WTC11 (cell line): ENCODE results near the gene CRADD. TPM values are rescaled to one million over a fixed set of nuclear protein-coding genes. Genes with fewer than 3 reads are reported as not detected.
"Not testable (repeated sequence)": the region's sequence is repeated elsewhere in the genome, so short reads cannot be mapped to it uniquely, and the experiment has no call there.

Experiments used
- ATAC-seq: fragments of 200-7000 bp; cut with Tn5 transposase; 2 replicates; pipeline ENCODE4 v1.10.0; 2021; ENCODE audit warnings: mild to moderate bottlenecking, moderate library complexity
- CTCF ChIA-PET: fragments of 300-600 bp; sonication (Branson Sonifier 250); formaldehyde crosslinking; loops from one replicate; lab custom pipeline; 2021; ENCODE audit warnings: antibody characterized with exemption; lab: Charles Lee
- POLR2A ChIA-PET: fragments of 350-600 bp; sonication (Branson Sonifier 250); formaldehyde crosslinking; loops from one replicate; lab custom pipeline; 2021; ENCODE audit warnings: antibody characterized with exemption; lab: Charles Lee
- DNase-seq: peaks from one replicate; pipeline ENCODE4 v3.0.0; 2021; ENCODE audit warnings: low spot score
- H3K27ac Mint-ChIP-seq: 2 replicates; pipeline ENCODE4 v1.8.0; 2021; ENCODE audit warnings: mixed read lengths
- H3K27me3 Mint-ChIP-seq: 2 replicates; pipeline ENCODE4 v1.8.0; 2021; ENCODE audit warnings: low read depth, mild to moderate bottlenecking, moderate library complexity, mixed read lengths
- H3K36me3 Mint-ChIP-seq: 2 replicates; pipeline ENCODE4 v1.8.0; 2021; ENCODE audit warnings: mixed read lengths
- H3K4me1 Mint-ChIP-seq: 2 replicates; pipeline ENCODE4 v1.8.0; 2022; ENCODE audit warnings: mixed read lengths
- H3K4me3 Mint-ChIP-seq: 2 replicates; pipeline ENCODE4 v1.8.0; 2021; ENCODE audit warnings: mild to moderate bottlenecking, moderate library complexity, mixed read lengths
- H3K9me3 Mint-ChIP-seq: 2 replicates; pipeline ENCODE4 v1.8.0; 2021; ENCODE audit warnings: mixed read lengths
- ATF1 ChIP-seq: sonication (generic); formaldehyde crosslinking; IDR thresholded peaks from 2 replicates; pipeline ENCODE4 v1.8.1; 2023; ENCODE audit warnings: mild to moderate bottlenecking, moderate library complexity, missing genetic modification reagents
- ATF3 ChIP-seq: sonication (generic); formaldehyde crosslinking; conservative IDR thresholded peaks from 2 replicates; pipeline ENCODE4 v1.8.1; 2022; ENCODE audit warnings: mild to moderate bottlenecking, missing genetic modification reagents
- ATF6 ChIP-seq: sonication (generic); formaldehyde crosslinking; IDR thresholded peaks from 2 replicates; pipeline ENCODE4 v1.8.1; 2023; ENCODE audit warnings: mild to moderate bottlenecking, missing genetic modification reagents
- ELF4 ChIP-seq: sonication (generic); formaldehyde crosslinking; IDR thresholded peaks from 2 replicates; pipeline ENCODE4 v1.8.1; 2022; ENCODE audit warnings: low read depth, mild to moderate bottlenecking, moderate library complexity, missing genetic modification reagents
- FOXK1 ChIP-seq: sonication (generic); formaldehyde crosslinking; IDR thresholded peaks from 2 replicates; pipeline ENCODE4 v1.8.0; 2022; ENCODE audit warnings: mild to moderate bottlenecking, moderate library complexity, missing genetic modification reagents
- PREB ChIP-seq: sonication (generic); formaldehyde crosslinking; IDR thresholded peaks from 2 replicates; pipeline ENCODE4 v1.8.1; 2022; ENCODE audit warnings: mild to moderate bottlenecking, missing genetic modification reagents, moderate library complexity, borderline replicate concordance
- PRRX2 ChIP-seq: fragments of 250-450 bp; sonication (Bioruptor Pico); IDR thresholded peaks from 2 replicates; pipeline ENCODE4 v1.8.0; 2021; ENCODE audit warnings: mild to moderate bottlenecking
- RORB ChIP-seq: fragments of 250-450 bp; sonication (Bioruptor Pico); IDR thresholded peaks from 2 replicates; pipeline ENCODE4 v1.9.0; 2021; ENCODE audit warnings: mild to moderate bottlenecking
- SMAD4 ChIP-seq: sonication (generic); formaldehyde crosslinking; IDR thresholded peaks from 2 replicates; pipeline ENCODE4 v1.8.0; 2022; ENCODE audit warnings: mild to moderate bottlenecking, missing genetic modification reagents
- TEAD1 ChIP-seq: sonication (generic); formaldehyde crosslinking; IDR thresholded peaks from 2 replicates; pipeline ENCODE4 v1.8.0; 2022; ENCODE audit warnings: mild to moderate bottlenecking, missing genetic modification reagents
- USF2 ChIP-seq: sonication (generic); formaldehyde crosslinking; IDR thresholded peaks from 2 replicates; pipeline ENCODE4 v1.8.1; 2023; ENCODE audit warnings: mild to moderate bottlenecking, missing genetic modification reagents, moderate library complexity
- ZNF232 ChIP-seq: sonication (generic); formaldehyde crosslinking; IDR thresholded peaks from 2 replicates; pipeline ENCODE4 v1.8.0; 2022; ENCODE audit warnings: mild to moderate bottlenecking, missing genetic modification reagents
- ZNF317 ChIP-seq: sonication (generic); formaldehyde crosslinking; IDR thresholded peaks from 2 replicates; pipeline ENCODE4 v1.8.1; 2023; ENCODE audit warnings: low read depth, mild to moderate bottlenecking, moderate library complexity, missing genetic modification reagents, borderline replicate concordance
- ZNF416 ChIP-seq: fragments of 250-450 bp; sonication (Bioruptor Pico); IDR thresholded peaks from 2 replicates; pipeline ENCODE4 v1.9.0; 2021; ENCODE audit warnings: mild to moderate bottlenecking, inconsistent platforms
- ZNF423 ChIP-seq: fragments of 250-450 bp; sonication (Bioruptor Pico); IDR thresholded peaks from 2 replicates; pipeline ENCODE4 v2.1.2; 2022; ENCODE audit warnings: mild to moderate bottlenecking, moderate library complexity
- total RNA-seq: library from RNA; stranded (reverse); gene quantifications from 3 replicates; pipeline ENCODE4 v1.2.3, GENCODE V29; 2021
- TF ChIP-seq, protein P1 (sequence below): sonication (generic); formaldehyde crosslinking; IDR thresholded peaks from 2 replicates; pipeline ENCODE4 v1.8.0; 2023; ENCODE audit warnings: missing genetic modification reagents
- TF ChIP-seq, protein P2 (sequence below): fragments of 250-450 bp; sonication (Bioruptor Pico); IDR thresholded peaks from 2 replicates; pipeline ENCODE4 v1.9.0; 2021; ENCODE audit warnings: mild to moderate bottlenecking
- TF ChIP-seq, protein P3 (sequence below): sonication (generic); formaldehyde crosslinking; IDR thresholded peaks from 2 replicates; pipeline ENCODE4 v1.8.1; 2022; ENCODE audit warnings: missing genetic modification reagents, borderline replicate concordance
- TF ChIP-seq, protein P4 (sequence below): fragments of 250-450 bp; sonication (Bioruptor Pico); IDR thresholded peaks from 2 replicates; pipeline ENCODE4 v1.9.0; 2021; ENCODE audit warnings: moderate library complexity, mild to moderate bottlenecking, inconsistent platforms, borderline replicate concordance
- TF ChIP-seq, protein P5 (sequence below): sonication (generic); formaldehyde crosslinking; IDR thresholded peaks from 2 replicates; pipeline ENCODE4 v1.8.1; 2023; ENCODE audit warnings: mild to moderate bottlenecking, missing genetic modification reagents
- TF ChIP-seq, protein P6 (sequence below): fragments of 200-600 bp; IDR thresholded peaks from 2 replicates; pipeline ENCODE4 v1.8.0; 2022; ENCODE audit warnings: antibody characterized with exemption

CRADD gene
- total RNA-seq, 1 experiment from 2014 or later = 11.6 TPM

DNA sequence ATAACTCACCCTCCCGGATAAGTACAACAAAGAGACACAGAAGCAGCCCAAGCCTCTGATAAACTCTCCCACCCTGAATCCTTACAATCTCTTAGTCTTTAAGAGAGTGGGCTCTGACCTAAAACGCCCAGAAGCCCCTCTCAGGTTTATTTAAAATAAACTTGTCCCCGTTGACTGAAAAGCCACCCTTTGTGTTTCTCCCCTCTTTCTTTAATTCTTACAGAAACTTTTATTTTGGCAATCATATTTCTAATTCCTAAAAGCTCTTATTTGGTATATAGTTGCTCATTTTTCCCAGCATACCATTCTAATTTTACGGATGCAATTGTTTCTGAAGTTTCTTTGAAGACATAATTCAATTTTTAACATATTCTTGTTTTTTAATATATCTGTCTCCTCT is 249.1 kb downstream of the CRADD start (continued):
- TF ChIP-seq, protein P1, sequence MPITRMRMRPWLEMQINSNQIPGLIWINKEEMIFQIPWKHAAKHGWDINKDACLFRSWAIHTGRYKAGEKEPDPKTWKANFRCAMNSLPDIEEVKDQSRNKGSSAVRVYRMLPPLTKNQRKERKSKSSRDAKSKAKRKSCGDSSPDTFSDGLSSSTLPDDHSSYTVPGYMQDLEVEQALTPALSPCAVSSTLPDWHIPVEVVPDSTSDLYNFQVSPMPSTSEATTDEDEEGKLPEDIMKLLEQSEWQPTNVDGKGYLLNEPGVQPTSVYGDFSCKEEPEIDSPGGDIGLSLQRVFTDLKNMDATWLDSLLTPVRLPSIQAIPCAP (CRISPR knock-in tag) = no peak
- TF ChIP-seq TEAD1 (no peak), ATF3 (no peak), PREB (no peak), RORB (CRISPR knock-in tag) (no peak)

DNA sequence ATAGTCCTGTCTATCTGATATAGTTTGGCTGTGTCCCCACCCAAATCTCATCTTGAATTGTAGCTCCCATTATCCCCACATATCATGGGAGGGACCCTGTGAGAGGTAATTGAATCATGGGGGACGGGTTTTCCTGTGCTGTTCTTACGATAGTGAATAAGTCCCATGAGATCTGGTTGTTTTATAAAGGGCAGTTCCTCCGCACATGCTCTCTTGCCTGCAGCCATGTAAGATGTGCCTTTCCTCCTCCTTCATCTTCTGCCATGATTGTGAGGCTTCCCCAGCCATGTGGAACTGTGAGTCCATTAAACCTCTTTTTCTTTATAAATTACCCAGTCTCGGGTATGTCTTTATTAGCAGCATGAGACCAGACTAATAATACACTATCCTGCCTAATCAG is 251.9 kb downstream of the CRADD start:
- Mint-ChIP-seq H3K4me1 (peaks cover 10% of the 10 kb centered on the region), H3K9me3 (peaks cover 56% of the 10 kb centered on the region), H3K27me3 (peaks cover 10% of the 10 kb centered on the region; the same call in 1 of the 2 replicates), H3K36me3 (peaks cover 37% of the 10 kb centered on the region)
- ATAC-seq, H3K4me3 Mint-ChIP-seq, H3K27ac Mint-ChIP-seq, DNase-seq, CTCF ChIA-PET, POLR2A ChIA-PET: not testable (repeated sequence)

GRCh38 chr12:93937812-93938211 is 260.6 kb downstream of the CRADD start:
- CTCF ChIA-PET = no interaction called here
- Mint-ChIP-seq H3K36me3 (peaks cover 31% of the 10 kb centered on the region), H3K27me3 (peaks cover 9% of the 10 kb centered on the region; the same call in 1 of the 2 replicates), H3K4me3 (no peak overlapping the region), H3K27ac (no peak overlapping the region), H3K9me3 (peaks cover 48% of the 10 kb centered on the region), H3K4me1 (peaks cover 18% of the 10 kb centered on the region)
- no peak for ATAC-seq
- no peak for DNase-seq
- POLR2A ChIA-PET = no interaction called here
- TF ChIP-seq ZNF423 (CRISPR knock-in tag) (no peak), ELF4 (CRISPR knock-in tag) (no peak), FOXK1 (CRISPR knock-in tag) (no peak), SMAD4 (CRISPR knock-in tag) (no peak), ZNF232 (CRISPR knock-in tag) (no peak), ZNF317 (CRISPR knock-in tag) (no peak), USF2 (CRISPR knock-in tag) (no peak), PRRX2 (CRISPR knock-in tag) (no peak), ATF6 (CRISPR knock-in tag) (no peak), ATF1 (CRISPR knock-in tag) (no peak), ZNF416 (CRISPR knock-in tag) (no peak)
- TF ChIP-seq, protein P2, sequence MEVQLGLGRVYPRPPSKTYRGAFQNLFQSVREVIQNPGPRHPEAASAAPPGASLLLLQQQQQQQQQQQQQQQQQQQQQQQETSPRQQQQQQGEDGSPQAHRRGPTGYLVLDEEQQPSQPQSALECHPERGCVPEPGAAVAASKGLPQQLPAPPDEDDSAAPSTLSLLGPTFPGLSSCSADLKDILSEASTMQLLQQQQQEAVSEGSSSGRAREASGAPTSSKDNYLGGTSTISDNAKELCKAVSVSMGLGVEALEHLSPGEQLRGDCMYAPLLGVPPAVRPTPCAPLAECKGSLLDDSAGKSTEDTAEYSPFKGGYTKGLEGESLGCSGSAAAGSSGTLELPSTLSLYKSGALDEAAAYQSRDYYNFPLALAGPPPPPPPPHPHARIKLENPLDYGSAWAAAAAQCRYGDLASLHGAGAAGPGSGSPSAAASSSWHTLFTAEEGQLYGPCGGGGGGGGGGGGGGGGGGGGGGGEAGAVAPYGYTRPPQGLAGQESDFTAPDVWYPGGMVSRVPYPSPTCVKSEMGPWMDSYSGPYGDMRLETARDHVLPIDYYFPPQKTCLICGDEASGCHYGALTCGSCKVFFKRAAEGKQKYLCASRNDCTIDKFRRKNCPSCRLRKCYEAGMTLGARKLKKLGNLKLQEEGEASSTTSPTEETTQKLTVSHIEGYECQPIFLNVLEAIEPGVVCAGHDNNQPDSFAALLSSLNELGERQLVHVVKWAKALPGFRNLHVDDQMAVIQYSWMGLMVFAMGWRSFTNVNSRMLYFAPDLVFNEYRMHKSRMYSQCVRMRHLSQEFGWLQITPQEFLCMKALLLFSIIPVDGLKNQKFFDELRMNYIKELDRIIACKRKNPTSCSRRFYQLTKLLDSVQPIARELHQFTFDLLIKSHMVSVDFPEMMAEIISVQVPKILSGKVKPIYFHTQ (CRISPR knock-in tag) = no peak
- TF ChIP-seq, protein P3, sequence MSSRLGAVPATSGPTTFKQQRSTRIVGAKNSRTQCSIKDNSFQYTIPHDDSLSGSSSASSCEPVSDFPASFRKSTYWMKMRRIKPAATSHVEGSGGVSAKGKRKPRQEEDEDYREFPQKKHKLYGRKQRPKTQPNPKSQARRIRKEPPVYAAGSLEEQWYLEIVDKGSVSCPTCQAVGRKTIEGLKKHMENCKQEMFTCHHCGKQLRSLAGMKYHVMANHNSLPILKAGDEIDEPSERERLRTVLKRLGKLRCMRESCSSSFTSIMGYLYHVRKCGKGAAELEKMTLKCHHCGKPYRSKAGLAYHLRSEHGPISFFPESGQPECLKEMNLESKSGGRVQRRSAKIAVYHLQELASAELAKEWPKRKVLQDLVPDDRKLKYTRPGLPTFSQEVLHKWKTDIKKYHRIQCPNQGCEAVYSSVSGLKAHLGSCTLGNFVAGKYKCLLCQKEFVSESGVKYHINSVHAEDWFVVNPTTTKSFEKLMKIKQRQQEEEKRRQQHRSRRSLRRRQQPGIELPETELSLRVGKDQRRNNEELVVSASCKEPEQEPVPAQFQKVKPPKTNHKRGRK (CRISPR knock-in tag) = no peak
- TF ChIP-seq, protein P4, sequence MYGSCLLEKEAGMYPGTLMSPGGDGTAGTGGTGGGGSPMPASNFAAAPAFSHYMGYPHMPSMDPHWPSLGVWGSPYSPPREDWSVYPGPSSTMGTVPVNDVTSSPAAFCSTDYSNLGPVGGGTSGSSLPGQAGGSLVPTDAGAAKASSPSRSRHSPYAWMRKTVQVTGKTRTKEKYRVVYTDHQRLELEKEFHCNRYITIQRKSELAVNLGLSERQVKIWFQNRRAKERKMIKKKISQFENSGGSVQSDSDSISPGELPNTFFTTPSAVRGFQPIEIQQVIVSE (CRISPR knock-in tag) = no peak
- TF ChIP-seq, protein P5, sequence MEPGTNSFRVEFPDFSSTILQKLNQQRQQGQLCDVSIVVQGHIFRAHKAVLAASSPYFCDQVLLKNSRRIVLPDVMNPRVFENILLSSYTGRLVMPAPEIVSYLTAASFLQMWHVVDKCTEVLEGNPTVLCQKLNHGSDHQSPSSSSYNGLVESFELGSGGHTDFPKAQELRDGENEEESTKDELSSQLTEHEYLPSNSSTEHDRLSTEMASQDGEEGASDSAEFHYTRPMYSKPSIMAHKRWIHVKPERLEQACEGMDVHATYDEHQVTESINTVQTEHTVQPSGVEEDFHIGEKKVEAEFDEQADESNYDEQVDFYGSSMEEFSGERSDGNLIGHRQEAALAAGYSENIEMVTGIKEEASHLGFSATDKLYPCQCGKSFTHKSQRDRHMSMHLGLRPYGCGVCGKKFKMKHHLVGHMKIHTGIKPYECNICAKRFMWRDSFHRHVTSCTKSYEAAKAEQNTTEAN = no peak
- TF ChIP-seq, protein P6, sequence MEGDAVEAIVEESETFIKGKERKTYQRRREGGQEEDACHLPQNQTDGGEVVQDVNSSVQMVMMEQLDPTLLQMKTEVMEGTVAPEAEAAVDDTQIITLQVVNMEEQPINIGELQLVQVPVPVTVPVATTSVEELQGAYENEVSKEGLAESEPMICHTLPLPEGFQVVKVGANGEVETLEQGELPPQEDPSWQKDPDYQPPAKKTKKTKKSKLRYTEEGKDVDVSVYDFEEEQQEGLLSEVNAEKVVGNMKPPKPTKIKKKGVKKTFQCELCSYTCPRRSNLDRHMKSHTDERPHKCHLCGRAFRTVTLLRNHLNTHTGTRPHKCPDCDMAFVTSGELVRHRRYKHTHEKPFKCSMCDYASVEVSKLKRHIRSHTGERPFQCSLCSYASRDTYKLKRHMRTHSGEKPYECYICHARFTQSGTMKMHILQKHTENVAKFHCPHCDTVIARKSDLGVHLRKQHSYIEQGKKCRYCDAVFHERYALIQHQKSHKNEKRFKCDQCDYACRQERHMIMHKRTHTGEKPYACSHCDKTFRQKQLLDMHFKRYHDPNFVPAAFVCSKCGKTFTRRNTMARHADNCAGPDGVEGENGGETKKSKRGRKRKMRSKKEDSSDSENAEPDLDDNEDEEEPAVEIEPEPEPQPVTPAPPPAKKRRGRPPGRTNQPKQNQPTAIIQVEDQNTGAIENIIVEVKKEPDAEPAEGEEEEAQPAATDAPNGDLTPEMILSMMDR = no peak
